Stimulated activated naive B cell treated with anti-CD40 and anti-IgM and Interleukin-4, amounts not matched to agents 10 μg/mL and 1 μg/mL and 100 μg/mL, for 72 hours (primary cell): Measurements from ENCODE around the gene ATRNL1.

Experiments used
- ATAC-seq, 2 donors: fragments of 150-1000 bp; cut with Tn5 transposase; replicated peaks; 2 replicates each; pipeline ENCODE4 v1.10.0; 2021; ENCODE audit warnings: moderate library complexity in 1 of 2
- DNase-seq: peaks from one replicate; pipeline ENCODE4 v3.0.0; 2021
- H3K27ac Mint-ChIP-seq: one replicate; pipeline ENCODE4 v1.8.0; 2022; ENCODE audit warnings: mild to moderate bottlenecking, mixed read lengths
- H3K27me3 Mint-ChIP-seq, 2 donors: one replicate each; pipeline ENCODE4 v1.8.0; 2022; ENCODE audit warnings: mixed read lengths in 2 of 2
- H3K36me3 Mint-ChIP-seq, 2 donors: one replicate each; pipeline ENCODE4 v1.8.0; 2022; ENCODE audit warnings: mixed read lengths in 2 of 2, mild to moderate bottlenecking in 1 of 2
- H3K4me1 Mint-ChIP-seq, 2 donors: one replicate each; pipeline ENCODE4 v1.8.0; 2022; ENCODE audit warnings: mixed read lengths in 2 of 2, mild to moderate bottlenecking in 1 of 2
- H3K4me3 Mint-ChIP-seq, 2 donors: one replicate each; pipeline ENCODE4 v1.8.0; 2022; ENCODE audit warnings: mild to moderate bottlenecking in 2 of 2, mixed read lengths in 2 of 2, moderate library complexity in 1 of 2
- H3K9me3 Mint-ChIP-seq, 2 donors: one replicate each; pipeline ENCODE4 v1.8.0; 2022; ENCODE audit warnings: mixed read lengths in 2 of 2, mild to moderate bottlenecking in 1 of 2

ATRNL1 gene

GRCh38 chr10:115914475-115914874 is 821.3 kb downstream of the ATRNL1 start:
- peaks cover 5 to 7% of the 10 kb centered on the region in 2 donors for H3K9me3 Mint-ChIP-seq
- ATAC-seq (no peak), DNase-seq (no peak)

DNA sequence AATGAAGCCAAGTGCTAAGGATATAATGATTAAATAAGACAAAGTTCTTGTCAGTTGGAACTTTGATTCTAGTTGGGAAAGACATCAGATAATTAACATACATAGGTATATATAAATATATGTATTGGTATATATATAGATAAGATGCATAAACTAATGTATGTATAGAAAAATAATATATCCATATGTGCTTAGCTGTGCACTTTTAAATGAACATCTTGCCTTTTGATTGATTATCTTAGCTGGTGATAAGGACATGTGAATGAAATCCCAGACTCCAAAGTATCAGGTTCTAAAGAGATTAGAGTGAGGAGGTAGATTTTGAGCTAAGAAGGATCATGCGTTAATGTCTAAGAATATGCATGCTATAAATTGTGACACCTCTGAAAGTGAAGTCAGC is 822.3 kb downstream of the ATRNL1 start:
- no peaks in the 10 kb centered on the region for H3K4me1 Mint-ChIP-seq

More at GRCh38 chr10:115914475-115914874, 821.3 kb downstream of the ATRNL1 start:
- Mint-ChIP-seq H3K36me3 (no peaks in the 10 kb centered on the region), H3K4me3 (no peak overlapping the region), H3K27me3 (no peaks in the 10 kb centered on the region), H3K4me1 (no peaks in the 10 kb centered on the region), H3K27ac (no peak overlapping the region)

DNA sequence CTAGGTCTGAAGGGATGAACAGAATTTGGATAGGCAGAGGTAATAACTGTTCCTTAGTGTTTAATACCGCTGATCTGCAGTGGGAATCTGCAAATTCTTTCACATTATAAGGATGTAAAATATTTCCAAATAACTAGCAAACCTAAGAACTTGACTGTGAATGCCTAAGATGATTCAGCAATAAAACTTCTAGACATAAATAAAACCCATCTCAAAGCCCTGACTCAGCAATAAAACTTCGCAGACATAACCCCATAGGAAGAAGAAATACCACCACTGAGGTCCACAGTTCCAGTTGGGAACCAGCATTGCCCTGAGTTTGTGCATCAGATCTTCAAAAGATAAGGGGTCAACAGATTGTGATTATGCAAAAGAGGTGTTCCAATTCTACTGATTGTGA is 825.6 kb downstream of the ATRNL1 start:
- no peaks in the 10 kb centered on the region for H3K4me1 Mint-ChIP-seq
- DNase-seq: no peak
- no peaks in the 10 kb centered on the region for H3K36me3 Mint-ChIP-seq
- no peak for ATAC-seq
- peaks cover 7 to 9% of the 10 kb centered on the region in 2 donors for H3K9me3 Mint-ChIP-seq
- no peak overlapping the region for H3K4me3 Mint-ChIP-seq
- H3K27me3 Mint-ChIP-seq: no peaks in the 10 kb centered on the region
- H3K27ac Mint-ChIP-seq: no peak overlapping the region

More for the DNA sequence above, 822.3 kb downstream of the ATRNL1 start:
- Mint-ChIP-seq H3K36me3 (no peaks in the 10 kb centered on the region), H3K27me3 (no peaks in the 10 kb centered on the region), H3K9me3 (peaks cover 7 to 8% of the 10 kb centered on the region in 2 donors), H3K4me3 (no peak overlapping the region), H3K27ac (no peak overlapping the region)
- DNase-seq: no peak
- ATAC-seq: no peak

GRCh38 chr10:115921795-115922194 is 828.6 kb downstream of the ATRNL1 start:
- ATAC-seq: no peak
- no peaks in the 10 kb centered on the region for H3K36me3 Mint-ChIP-seq
- H3K27me3 Mint-ChIP-seq: no peaks in the 10 kb centered on the region
- no peak for DNase-seq
- peaks cover 8 to 14% of the 10 kb centered on the region in 2 donors for H3K9me3 Mint-ChIP-seq
- no peak overlapping the region for H3K4me3 Mint-ChIP-seq
- no peaks in the 10 kb centered on the region for H3K4me1 Mint-ChIP-seq
- H3K27ac Mint-ChIP-seq: no peak overlapping the region

DNA sequence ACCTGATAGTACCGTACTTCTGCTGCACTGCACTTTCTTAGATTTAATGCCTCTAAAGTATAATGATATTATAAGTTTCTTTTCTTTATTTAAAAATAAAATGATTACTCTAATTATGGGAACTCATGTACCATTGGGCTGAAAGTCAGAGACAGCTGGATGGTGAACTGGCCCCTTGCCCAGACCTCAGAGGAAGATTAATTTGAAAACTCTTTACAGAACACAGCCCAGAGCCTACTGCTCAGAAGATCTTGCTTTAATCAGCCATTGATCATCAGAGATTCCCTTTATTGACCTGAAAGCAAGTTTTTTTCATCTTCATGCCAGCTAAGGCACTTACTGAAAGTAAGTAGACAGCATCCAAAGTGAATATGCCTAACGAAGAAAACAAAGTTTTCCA is 838.1 kb downstream of the ATRNL1 start:
- H3K4me1 Mint-ChIP-seq: no peaks in the 10 kb centered on the region
- no peaks in the 10 kb centered on the region for H3K27me3 Mint-ChIP-seq
- ATAC-seq: no peak
- no peak overlapping the region for H3K4me3 Mint-ChIP-seq
- H3K9me3 Mint-ChIP-seq: no peaks in the 10 kb centered on the region
- H3K36me3 Mint-ChIP-seq: no peaks in the 10 kb centered on the region
- DNase-seq: no peak
- H3K27ac Mint-ChIP-seq: no peak overlapping the region

GRCh38 chr10:115932099-115932498 is 838.9 kb downstream of the ATRNL1 start:
- Mint-ChIP-seq H3K4me1 (no peaks in the 10 kb centered on the region), H3K27me3 (no peaks in the 10 kb centered on the region), H3K4me3 (no peak overlapping the region), H3K27ac (no peak overlapping the region), H3K36me3 (no peaks in the 10 kb centered on the region), H3K9me3 (no peaks in the 10 kb centered on the region)
- DNase-seq (no peak), ATAC-seq (no peak)

DNA sequence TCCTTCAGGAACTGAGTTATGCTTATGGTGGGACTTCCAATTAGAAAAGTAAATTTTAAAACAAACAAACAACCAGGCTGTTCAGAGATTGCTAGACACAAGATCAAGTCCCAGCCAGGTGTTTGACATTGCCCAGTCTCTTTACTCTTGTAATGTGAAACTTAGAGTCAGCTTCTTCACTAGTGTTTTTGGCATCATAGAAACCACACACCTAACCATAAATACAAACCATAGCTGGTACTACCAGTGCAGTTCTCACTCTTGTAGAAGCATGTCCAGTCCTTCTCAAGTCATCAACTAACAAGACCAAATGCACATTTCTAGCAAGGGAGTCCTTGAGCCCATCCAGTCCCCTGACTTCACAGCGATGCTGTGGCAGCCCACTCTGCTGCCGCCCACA is 839.9 kb downstream of the ATRNL1 start:
- H3K36me3 Mint-ChIP-seq: no peaks in the 10 kb centered on the region
- DNase-seq (no peak), ATAC-seq (no peak)
- H3K27me3 Mint-ChIP-seq: no peaks in the 10 kb centered on the region
- H3K4me3 Mint-ChIP-seq: no peak overlapping the region
- H3K27ac Mint-ChIP-seq: no peak overlapping the region
- H3K9me3 Mint-ChIP-seq: no peaks in the 10 kb centered on the region
- no peaks in the 10 kb centered on the region for H3K4me1 Mint-ChIP-seq

DNA sequence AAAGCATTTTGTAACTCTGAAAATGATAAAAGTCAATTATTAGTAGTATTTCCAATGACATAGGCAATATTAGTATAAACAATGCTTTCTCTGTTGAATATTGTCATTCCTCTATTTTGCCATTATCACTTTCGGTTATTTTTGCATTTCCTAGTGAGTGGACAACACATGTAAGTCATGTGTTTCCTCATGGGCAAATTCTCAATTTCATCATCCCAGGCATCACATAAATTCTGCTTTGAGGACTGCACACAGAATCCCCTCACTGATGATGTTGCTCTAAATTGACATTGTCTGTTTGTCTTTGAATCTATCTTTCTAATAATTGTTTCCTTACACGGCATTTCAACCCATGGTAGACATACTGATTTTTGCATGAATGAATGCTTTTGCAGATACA is 842.6 kb downstream of the ATRNL1 start:
- H3K27me3 Mint-ChIP-seq: no peaks in the 10 kb centered on the region
- no peaks in the 10 kb centered on the region for H3K4me1 Mint-ChIP-seq
- no peak overlapping the region for H3K4me3 Mint-ChIP-seq
- ATAC-seq (no peak), DNase-seq (no peak)
- H3K27ac Mint-ChIP-seq: no peak overlapping the region
- no peaks in the 10 kb centered on the region for H3K36me3 Mint-ChIP-seq
- H3K9me3 Mint-ChIP-seq: no peaks in the 10 kb centered on the region

DNA sequence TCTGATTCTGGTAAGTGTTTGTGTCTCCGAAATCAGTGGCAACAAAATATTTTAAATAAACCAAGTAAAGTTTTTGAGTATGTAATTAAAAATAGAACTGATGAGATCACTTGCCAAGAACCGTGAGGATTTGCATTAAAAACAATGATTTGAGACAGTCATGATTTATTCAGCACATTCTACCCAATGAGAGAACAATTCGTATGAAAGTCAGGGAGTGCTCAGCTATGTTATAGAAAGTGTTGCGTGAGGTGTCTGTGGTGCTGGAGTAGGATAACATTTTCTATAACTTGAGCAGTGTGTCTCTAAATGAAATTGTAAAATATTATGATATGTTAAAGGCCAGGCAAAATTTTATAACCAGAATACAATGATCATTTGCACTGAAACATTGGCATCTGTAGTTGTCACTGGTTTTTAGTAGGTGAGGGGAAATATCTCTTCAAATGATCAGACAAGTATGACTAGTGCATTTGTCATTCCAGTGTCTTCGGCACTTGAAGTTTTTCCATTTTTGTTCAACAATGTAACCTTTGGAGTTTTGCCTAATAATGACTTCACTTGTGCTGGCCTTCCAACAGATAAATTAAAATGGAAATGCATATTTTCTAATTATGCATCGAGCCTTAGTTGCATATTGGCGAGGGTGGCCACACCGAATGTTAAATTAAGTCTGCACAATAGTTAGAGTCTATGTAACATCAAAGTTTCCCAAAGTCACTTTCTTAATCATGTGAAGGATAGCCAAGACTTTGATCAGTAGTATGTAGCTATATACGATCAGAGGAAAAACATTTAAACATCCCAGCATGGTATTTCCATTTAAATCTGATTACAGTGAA is 844.0 kb downstream of the ATRNL1 start:
- H3K27ac Mint-ChIP-seq: no peak overlapping the region
- DNase-seq: no peak
- no peak for ATAC-seq

GRCh38 chr10:115937768-115938056 is 844.5 kb downstream of the ATRNL1 start:
- no peak for ATAC-seq
- no peaks in the 10 kb centered on the region for H3K27me3 Mint-ChIP-seq

More for the DNA sequence above, 844.0 kb downstream of the ATRNL1 start:
- no peaks in the 10 kb centered on the region for H3K4me1 Mint-ChIP-seq
- no peaks in the 10 kb centered on the region for H3K9me3 Mint-ChIP-seq
- H3K27me3 Mint-ChIP-seq: no peaks in the 10 kb centered on the region
- H3K4me3 Mint-ChIP-seq: no peak overlapping the region
- H3K36me3 Mint-ChIP-seq: no peaks in the 10 kb centered on the region

GRCh38 chr10:115939101-115939854 is 846.1 kb downstream of the ATRNL1 start:
- Mint-ChIP-seq H3K4me1 (no peaks in the 10 kb centered on the region), H3K27me3 (no peaks in the 10 kb centered on the region), H3K36me3 (no peaks in the 10 kb centered on the region), H3K4me3 (no peak overlapping the region), H3K27ac (no peak overlapping the region), H3K9me3 (no peaks in the 10 kb centered on the region)
- no peak for ATAC-seq
- no peak for DNase-seq

More at GRCh38 chr10:115937768-115938056, 844.5 kb downstream of the ATRNL1 start:
- DNase-seq: no peak
- no peaks in the 10 kb centered on the region for H3K4me1 Mint-ChIP-seq
- H3K27ac Mint-ChIP-seq: no peak overlapping the region
- H3K36me3 Mint-ChIP-seq: no peaks in the 10 kb centered on the region
- no peaks in the 10 kb centered on the region for H3K9me3 Mint-ChIP-seq
- no peak overlapping the region for H3K4me3 Mint-ChIP-seq

DNA sequence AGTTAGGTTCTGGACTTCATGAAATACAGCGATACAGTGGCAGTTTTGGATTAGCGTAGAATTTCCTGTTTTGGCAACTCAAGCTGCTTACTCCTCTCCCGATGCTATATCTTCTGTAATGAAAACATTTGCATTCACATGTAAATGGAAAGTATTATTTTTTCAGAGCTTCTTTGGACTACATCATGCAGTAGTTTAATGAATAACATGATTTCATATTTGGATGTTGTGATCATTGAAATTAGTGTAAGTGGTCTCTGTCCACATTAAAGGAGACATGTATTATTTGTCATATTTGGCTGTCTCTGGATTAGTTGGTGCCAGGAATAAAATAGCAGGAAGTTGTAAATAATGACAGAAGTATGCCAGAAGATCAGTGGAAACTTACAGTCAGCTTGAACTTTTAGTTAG is 848.2 kb downstream of the ATRNL1 start:
- Mint-ChIP-seq H3K4me3 (no peak overlapping the region), H3K4me1 (no peaks in the 10 kb centered on the region), H3K36me3 (no peaks in the 10 kb centered on the region), H3K27ac (no peak overlapping the region), H3K27me3 (no peaks in the 10 kb centered on the region), H3K9me3 (no peaks in the 10 kb centered on the region)
- DNase-seq (no peak), ATAC-seq (no peak)

GRCh38 chr10:115942101-115942500 is 848.9 kb downstream of the ATRNL1 start:
- no peak overlapping the region for H3K4me3 Mint-ChIP-seq
- DNase-seq (no peak), ATAC-seq (no peak)

GRCh38 chr10:115944538-115944937 is 851.4 kb downstream of the ATRNL1 start:
- no peaks in the 10 kb centered on the region for H3K27me3 Mint-ChIP-seq
- DNase-seq (no peak), ATAC-seq (no peak)
- no peak overlapping the region for H3K4me3 Mint-ChIP-seq
- H3K4me1 Mint-ChIP-seq: no peaks in the 10 kb centered on the region
- no peaks in the 10 kb centered on the region for H3K9me3 Mint-ChIP-seq
- H3K27ac Mint-ChIP-seq: no peak overlapping the region
- no peaks in the 10 kb centered on the region for H3K36me3 Mint-ChIP-seq

More at GRCh38 chr10:115942101-115942500, 848.9 kb downstream of the ATRNL1 start:
- Mint-ChIP-seq H3K9me3 (no peaks in the 10 kb centered on the region), H3K27ac (no peak overlapping the region), H3K36me3 (no peaks in the 10 kb centered on the region), H3K4me1 (no peaks in the 10 kb centered on the region), H3K27me3 (no peaks in the 10 kb centered on the region)
